Measurements from ENCODE around the gene COL27A1. TPM values are rescaled to one million over a fixed set of nuclear protein-coding genes. Genes with fewer than 3 reads are reported as not detected.

The COL27A1 gene
- total RNA-seq, 4 donors from 2014 or later, result 1.0 to 5.7 (median 3.3) TPM

GRCh38 chr9:114242837-114243236, 87.5 kb downstream of the COL27A1 start:
- no peak for TF ChIP-seq EP300 (IDR thresholded peaks at IDR 0.05)
- TF ChIP-seq CTCF (IDR thresholded peaks at IDR 0.05), result no peak
- no peak for TF ChIP-seq POLR2A (IDR thresholded peaks at IDR 0.05)
- TF ChIP-seq POLR2AphosphoS5 (IDR thresholded peaks at IDR 0.05), result no peak
- no peaks in the 10 kb centered on the region for H3K27me3 ChIP-seq
- no peak for ATAC-seq
- H3K4me3 ChIP-seq, result no peak overlapping the region
- H3K36me3 ChIP-seq, result peaks cover 0 to 8% of the 10 kb centered on the region in 2 donors
- no peaks in the 10 kb centered on the region for H3K9me3 ChIP-seq
- H3K27ac ChIP-seq, result no peak overlapping the region
- WGBS, 2 donors (ENCODE audit: low coverage in 1 of 2), result 78 to 89% methylated on average over 7 to 8 of the region's 8 CpGs
- peaks cover 0 to 16% (median 4%) of the 10 kb centered on the region in 3 donors for H3K4me1 ChIP-seq

GRCh38 chr9:114243240-114243639, 87.9 kb downstream of the COL27A1 start:
- H3K27me3 ChIP-seq, result no peaks in the 10 kb centered on the region
- no peak overlapping the region for H3K27ac ChIP-seq
- 100% methylated on average over 1 of the region's 3 CpGs; no CpG with 5 or more reads in 1 of the 2 donors for WGBS, 2 donors (ENCODE audit: low coverage in 1 of 2)

GRCh38 chr9:114244570-114244969, 89.2 kb downstream of the COL27A1 start:
- H3K36me3 ChIP-seq, result peaks cover 0 to 8% of the 10 kb centered on the region in 2 donors
- no peaks in the 10 kb centered on the region for H3K27me3 ChIP-seq
- no CpG with 5 or more reads among the region's 8 CpGs for WGBS, 2 donors (ENCODE audit: low coverage in 1 of 2)
- H3K9me3 ChIP-seq, result no peaks in the 10 kb centered on the region
- no peak overlapping the region for H3K27ac ChIP-seq
- ATAC-seq, result no peak
- peaks cover 0 to 9% (median 2%) of the 10 kb centered on the region in 3 donors for H3K4me1 ChIP-seq
- no peak overlapping the region for H3K4me3 ChIP-seq
- no peak for TF ChIP-seq POLR2AphosphoS5 (IDR thresholded peaks at IDR 0.05)
- no peak for TF ChIP-seq CTCF (IDR thresholded peaks at IDR 0.05)
- TF ChIP-seq POLR2A (IDR thresholded peaks at IDR 0.05), result no peak
- TF ChIP-seq EP300 (IDR thresholded peaks at IDR 0.05), result no peak

More at GRCh38 chr9:114243240-114243639, 87.9 kb downstream of the COL27A1 start:
- Histone ChIP-seq H3K36me3 (peaks cover 0 to 8% of the 10 kb centered on the region in 2 donors), H3K4me1 (peaks cover 0 to 14% (median 4%) of the 10 kb centered on the region in 3 donors), H3K9me3 (no peaks in the 10 kb centered on the region), H3K4me3 (no peak overlapping the region)
- TF ChIP-seq POLR2AphosphoS5 (IDR thresholded peaks at IDR 0.05), result no peak
- TF ChIP-seq POLR2A (IDR thresholded peaks at IDR 0.05), result no peak
- no peak for TF ChIP-seq CTCF (IDR thresholded peaks at IDR 0.05)
- no peak for TF ChIP-seq EP300 (IDR thresholded peaks at IDR 0.05)
- no peak for ATAC-seq

- no peak for TF ChIP-seq POLR2AphosphoS5 (IDR thresholded peaks at IDR 0.05)
- TF ChIP-seq CTCF (IDR thresholded peaks at IDR 0.05), result no peak
- no peak for TF ChIP-seq POLR2A (IDR thresholded peaks at IDR 0.05)
- TF ChIP-seq EP300 (IDR thresholded peaks at IDR 0.05), result no peak
- no peak for ATAC-seq
- WGBS, 2 donors (ENCODE audit: low coverage in 1 of 2), result 82 to 84% methylated on average over 2 to 6 of the region's 12 CpGs
- no peak overlapping the region for H3K4me3 ChIP-seq
- no peak overlapping the region for H3K27ac ChIP-seq
- peaks cover 0 to 22% (median 11%) of the 10 kb centered on the region in 3 donors for H3K4me1 ChIP-seq
- H3K36me3 ChIP-seq, result peaks cover 0 to 8% of the 10 kb centered on the region in 2 donors
- no peaks in the 10 kb centered on the region for H3K9me3 ChIP-seq
- H3K27me3 ChIP-seq, result no peaks in the 10 kb centered on the region
Measured at GRCh38 chr9:114246558-114246957, 91.2 kb downstream of the COL27A1 start.

- no peak for TF ChIP-seq EP300 (IDR thresholded peaks at IDR 0.05)
- H3K4me1 ChIP-seq, result peaks cover 0 to 22% (median 11%) of the 10 kb centered on the region in 3 donors
- WGBS, 2 donors (ENCODE audit: low coverage in 1 of 2), result 83 to 95% methylated on average over 2 of the region's 2 CpGs
- H3K9me3 ChIP-seq, result no peaks in the 10 kb centered on the region
- no peak overlapping the region for H3K27ac ChIP-seq
- H3K4me3 ChIP-seq, result no peak overlapping the region
- no peak for ATAC-seq
- H3K36me3 ChIP-seq, result peaks cover 0 to 4% of the 10 kb centered on the region in 2 donors
- H3K27me3 ChIP-seq, result no peaks in the 10 kb centered on the region
Measured at GRCh38 chr9:114247077-114247476, 91.7 kb downstream of the COL27A1 start.
